ENCODE results near the gene PLIN1. TPM values are rescaled to one million over a fixed set of nuclear protein-coding genes. Genes with fewer than 3 reads are reported as not detected.

The PLIN1 gene
- total and polyA plus RNA-seq, 2 donors (not counting 1 experiment from before 2014, with no cell fraction given), result 0.02 to 0.50 TPM

- Histone ChIP-seq H3K4me3 (replicated peaks in 1 of 4; ENCODE audit: control extremely low read depth in 1 of 4, insufficient read depth in 1 of 4, low read depth in 3 of 4, low read length in 4 of 4) (no peak overlapping the region), H3K27ac (ENCODE audit: insufficient read depth, low read length) (no peak overlapping the region), H3K4me1 (ENCODE audit: control insufficient read depth, extremely low read depth, insufficient read depth, low read length) (peaks cover 5% of the 10 kb centered on the region), H2AFZ (ENCODE audit: low read length) (no peak overlapping the region), H3K9ac (ENCODE audit: insufficient read depth, low read length) (no peak overlapping the region), H3K4me2 (ENCODE audit: extremely low read depth, insufficient read depth, low read length) (no peak overlapping the region), H3K27me3 (ENCODE audit: control insufficient read depth, insufficient read depth, low read length) (no peaks in the 10 kb centered on the region), H4K20me1 (ENCODE audit: control insufficient read depth, extremely low read depth, insufficient read depth, low read length) (no peaks in the 10 kb centered on the region), H3K9me3 (ENCODE audit: control insufficient read depth, insufficient read depth, low read depth, low read length) (no peaks in the 10 kb centered on the region), H3K79me2 (ENCODE audit: control insufficient read depth, insufficient read depth, low read length) (peaks cover 8% of the 10 kb centered on the region), H3K36me3 (ENCODE audit: control insufficient read depth, insufficient read depth, low read length) (peaks cover 5% of the 10 kb centered on the region)
- TF ChIP-seq EZH2 (IDR thresholded peaks at IDR 0.05; ENCODE audit: low read length, missing control alignments) (no peak), CTCF (conservative IDR thresholded peaks at IDR 0.05 in 1 of 2, IDR thresholded peaks at IDR 0.05 in 1 of 2; ENCODE audit: low read depth in 1 of 2, low read length in 2 of 2) (no peak)
- no peak for DNase-seq (ENCODE audit: low read depth in 2 of 2)
Observed at GRCh38 chr15:89652666-89653065, 26.5 kb downstream of the PLIN1 start.

- DNase-seq (ENCODE audit: low read depth in 2 of 2), result no peak
- Histone ChIP-seq H2AFZ (ENCODE audit: low read length) (no peak overlapping the region), H3K79me2 (ENCODE audit: control insufficient read depth, insufficient read depth, low read length) (peaks cover 8% of the 10 kb centered on the region), H3K4me1 (ENCODE audit: control insufficient read depth, extremely low read depth, insufficient read depth, low read length) (peaks cover 5% of the 10 kb centered on the region), H3K27ac (ENCODE audit: insufficient read depth, low read length) (no peak overlapping the region), H3K36me3 (ENCODE audit: control insufficient read depth, insufficient read depth, low read length) (peaks cover 5% of the 10 kb centered on the region), H3K9ac (ENCODE audit: insufficient read depth, low read length) (no peak overlapping the region), H4K20me1 (ENCODE audit: control insufficient read depth, extremely low read depth, insufficient read depth, low read length) (no peaks in the 10 kb centered on the region), H3K4me3 (replicated peaks in 1 of 4; ENCODE audit: control extremely low read depth in 1 of 4, insufficient read depth in 1 of 4, low read depth in 3 of 4, low read length in 4 of 4) (no peak overlapping the region), H3K27me3 (ENCODE audit: control insufficient read depth, insufficient read depth, low read length) (no peaks in the 10 kb centered on the region), H3K9me3 (ENCODE audit: control insufficient read depth, insufficient read depth, low read depth, low read length) (no peaks in the 10 kb centered on the region), H3K4me2 (ENCODE audit: extremely low read depth, insufficient read depth, low read length) (no peak overlapping the region)
- no peak for TF ChIP-seq EZH2 (IDR thresholded peaks at IDR 0.05; ENCODE audit: low read length, missing control alignments)
- TF ChIP-seq CTCF (conservative IDR thresholded peaks at IDR 0.05 in 1 of 2, IDR thresholded peaks at IDR 0.05 in 1 of 2; ENCODE audit: low read depth in 1 of 2, low read length in 2 of 2), result no peak
Observed at GRCh38 chr15:89652131-89652530, 27.0 kb downstream of the PLIN1 start.

- TF ChIP-seq CTCF (conservative IDR thresholded peaks at IDR 0.05 in 1 of 2, IDR thresholded peaks at IDR 0.05 in 1 of 2; ENCODE audit: low read depth in 1 of 2, low read length in 2 of 2) (no peak), EZH2 (IDR thresholded peaks at IDR 0.05; ENCODE audit: low read length, missing control alignments) (no peak)
- Histone ChIP-seq H3K9me3 (ENCODE audit: control insufficient read depth, insufficient read depth, low read depth, low read length) (no peaks in the 10 kb centered on the region), H3K9ac (ENCODE audit: insufficient read depth, low read length) (no peak overlapping the region), H4K20me1 (ENCODE audit: control insufficient read depth, extremely low read depth, insufficient read depth, low read length) (no peaks in the 10 kb centered on the region), H3K4me3 (replicated peaks in 1 of 4; ENCODE audit: control extremely low read depth in 1 of 4, insufficient read depth in 1 of 4, low read depth in 3 of 4, low read length in 4 of 4) (no peak overlapping the region), H3K36me3 (ENCODE audit: control insufficient read depth, insufficient read depth, low read length) (peaks cover 5% of the 10 kb centered on the region), H2AFZ (ENCODE audit: low read length) (no peak overlapping the region), H3K4me1 (ENCODE audit: control insufficient read depth, extremely low read depth, insufficient read depth, low read length) (peaks cover 2% of the 10 kb centered on the region), H3K27ac (ENCODE audit: insufficient read depth, low read length) (no peak overlapping the region), H3K27me3 (ENCODE audit: control insufficient read depth, insufficient read depth, low read length) (no peaks in the 10 kb centered on the region), H3K79me2 (ENCODE audit: control insufficient read depth, insufficient read depth, low read length) (peaks cover 8% of the 10 kb centered on the region), H3K4me2 (ENCODE audit: extremely low read depth, insufficient read depth, low read length) (no peak overlapping the region)
- DNase-seq (ENCODE audit: low read depth in 2 of 2), result no peak
Observed at GRCh38 chr15:89649716-89650115, 29.5 kb downstream of the PLIN1 start.
